Neutrophil (primary cell): ENCODE results near the gene ADAMTS14.
"Not testable (repeated sequence)": the region's sequence is repeated elsewhere in the genome, so short reads cannot be mapped to it uniquely, and the experiment has no call there.

ENCODE experiments used
- H3K27ac ChIP-seq: fragments of 200-600 bp; sonication (generic); 2 replicates; pipeline ENCODE4 v1.5.1; 2016; ENCODE audit warnings: mild to moderate bottlenecking, moderate library complexity
- H3K27me3 ChIP-seq: fragments of 200-600 bp; sonication (generic); 2 replicates; pipeline ENCODE4 v1.6.0; 2016; ENCODE audit warnings: mild to moderate bottlenecking
- H3K36me3 ChIP-seq: fragments of 200-600 bp; sonication (generic); 2 replicates; pipeline ENCODE4 v1.5.1; 2017
- H3K4me1 ChIP-seq, 2 experiments: fragments of 200-600 bp in 1 of 2; sonication (generic) in 1 of 2; 1 replicate in 1 of 2; 2 replicates in 1 of 2; pipeline versions ENCODE4 v1.5.1 to v1.6.1; 2013 to 2016; ENCODE audit warnings: low read depth in 1 of 2, low read length in 1 of 2, mild to moderate bottlenecking in 1 of 2, moderate library complexity in 1 of 2; ENCODE audit not compliant: control insufficient read depth in 1 of 2, insufficient read depth in 1 of 2
- H3K4me3 ChIP-seq, 2 experiments: fragments of 200-600 bp in 1 of 2; sonication (generic) in 1 of 2; 1 replicate in 1 of 2; 2 replicates in 1 of 2; pipeline ENCODE4 v1.5.1; 2013 to 2016; ENCODE audit warnings: low read depth in 1 of 2, low read length in 1 of 2, mild to moderate bottlenecking in 1 of 2, moderate library complexity in 1 of 2
- H3K9me3 ChIP-seq: fragments of 200-600 bp; sonication (generic); 2 replicates; pipeline ENCODE4 v1.5.1; 2016
- CTCF ChIP-seq: fragments of 200-600 bp; sonication (generic); IDR thresholded peaks from 2 replicates; pipeline ENCODE4 v1.5.1; 2016; ENCODE audit warnings: antibody characterized with exemption

ADAMTS14 gene

DNA sequence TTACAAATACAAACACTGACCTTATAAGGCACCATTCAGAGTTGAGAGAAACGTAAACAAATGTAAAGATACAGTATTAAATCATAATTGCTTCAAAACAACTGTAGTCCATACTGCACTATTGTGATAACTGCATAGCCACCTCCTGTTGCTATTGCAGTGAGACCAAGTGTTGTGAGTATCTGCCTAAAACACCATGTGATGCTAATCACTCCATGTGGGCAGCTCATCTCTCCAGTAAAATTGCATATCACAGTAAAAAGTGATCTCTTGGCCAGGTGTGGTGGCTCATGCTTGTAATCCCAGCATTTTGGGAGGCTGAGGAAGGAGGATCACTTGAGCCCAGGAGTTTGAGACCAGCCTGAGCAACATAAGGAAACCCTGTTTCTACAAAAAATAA is 43.0 kb upstream of the ADAMTS14 start:
- H3K9me3 ChIP-seq: no peaks in the 10 kb centered on the region
- no peaks in the 10 kb centered on the region for H3K36me3 ChIP-seq
- H3K4me1 ChIP-seq: no peaks in the 10 kb centered on the region
- H3K27me3 ChIP-seq: no peaks in the 10 kb centered on the region
- H3K27ac ChIP-seq: no peak overlapping the region
- no peak overlapping the region for H3K4me3 ChIP-seq
- TF ChIP-seq CTCF: no peak

DNA sequence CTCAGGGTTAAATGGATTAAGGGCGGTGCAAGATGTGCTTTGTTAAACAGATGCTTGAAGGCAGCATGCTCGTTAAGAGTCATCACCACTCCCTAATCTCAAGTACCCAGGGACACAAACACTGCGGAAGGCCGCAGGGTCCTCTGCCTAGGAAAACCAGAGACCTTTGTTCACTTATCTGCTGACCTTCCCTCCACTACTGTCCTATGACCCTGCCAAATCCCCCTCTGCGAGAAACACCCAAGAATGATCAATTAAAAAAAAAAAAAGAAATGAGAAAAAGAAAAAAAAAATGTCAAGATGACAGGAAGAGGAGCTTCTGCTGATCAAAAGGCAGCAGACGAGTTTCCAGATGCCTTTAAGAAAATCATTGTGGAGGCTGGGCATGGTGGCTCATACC is 40.6 kb upstream of the ADAMTS14 start:
- not testable (repeated sequence) for H3K4me1 ChIP-seq, H3K4me3 ChIP-seq, H3K36me3 ChIP-seq, H3K9me3 ChIP-seq, H3K27ac ChIP-seq, H3K27me3 ChIP-seq

GRCh38 chr10:70634011-70634410 is 38.3 kb upstream of the ADAMTS14 start:
- Histone ChIP-seq H3K27me3 (no peaks in the 10 kb centered on the region), H3K27ac (no peak overlapping the region), H3K36me3 (no peaks in the 10 kb centered on the region), H3K4me3 (no peak overlapping the region), H3K4me1 (no peaks in the 10 kb centered on the region), H3K9me3 (no peaks in the 10 kb centered on the region)
- TF ChIP-seq CTCF: no peak

DNA sequence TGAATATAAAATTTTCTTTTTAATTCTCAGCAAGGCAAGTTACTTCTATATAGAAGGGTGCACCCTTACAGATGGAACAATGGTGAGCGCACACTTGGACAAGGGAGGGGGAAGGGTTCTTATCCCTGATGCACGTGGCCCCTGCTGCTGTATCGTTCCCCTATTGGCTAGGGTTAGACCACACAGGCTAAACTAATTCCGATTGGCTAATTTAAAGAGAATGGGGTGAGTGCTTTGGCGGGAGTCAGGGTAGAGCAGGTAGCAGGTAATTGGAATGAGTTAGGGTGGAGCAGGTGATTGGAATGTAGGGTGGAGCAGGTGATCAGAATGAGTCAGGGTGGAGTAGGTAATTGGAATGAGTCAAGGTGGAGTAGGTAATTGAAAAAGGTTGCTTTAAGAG is 37.8 kb upstream of the ADAMTS14 start:
- not testable (repeated sequence) for H3K4me3 ChIP-seq, H3K27ac ChIP-seq, H3K9me3 ChIP-seq, H3K36me3 ChIP-seq, H3K4me1 ChIP-seq, H3K27me3 ChIP-seq

DNA sequence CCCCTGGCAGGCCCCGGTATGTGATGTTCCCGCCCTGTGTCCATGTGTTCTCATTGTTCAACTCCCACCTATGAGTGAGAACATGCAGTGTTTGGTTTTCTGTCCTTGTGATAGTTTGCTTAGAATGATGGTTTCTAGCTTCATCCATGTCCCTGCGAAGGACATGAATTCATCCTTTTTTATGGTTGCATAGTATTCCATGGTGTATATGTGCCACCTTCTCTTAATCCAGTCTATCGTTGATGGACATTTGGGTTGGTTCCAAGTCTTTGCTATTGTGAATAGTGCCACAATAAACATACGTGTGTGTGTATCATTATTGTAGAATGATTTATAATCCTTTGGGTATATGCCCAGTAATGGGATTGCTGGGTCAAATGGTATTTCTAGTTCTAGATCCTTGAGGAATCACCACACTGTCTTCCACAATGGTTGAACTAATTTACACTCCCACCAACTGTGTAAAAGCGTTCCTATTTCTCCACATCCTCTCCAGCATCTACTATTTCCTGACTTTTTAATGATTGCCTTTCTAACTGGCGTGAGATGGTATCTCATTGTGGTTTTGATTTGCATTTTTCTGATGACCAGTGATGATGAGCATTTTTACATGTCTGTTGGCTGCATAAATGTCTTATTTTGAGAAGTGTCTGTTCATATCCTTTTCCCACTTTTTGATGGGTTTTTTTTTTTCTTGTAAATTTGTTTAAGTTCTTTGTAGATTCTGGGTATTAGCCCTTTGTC is 32.5 kb upstream of the ADAMTS14 start:
- not testable (repeated sequence) for H3K27me3 ChIP-seq, H3K4me3 ChIP-seq, H3K4me1 ChIP-seq, H3K9me3 ChIP-seq, H3K27ac ChIP-seq, H3K36me3 ChIP-seq

DNA sequence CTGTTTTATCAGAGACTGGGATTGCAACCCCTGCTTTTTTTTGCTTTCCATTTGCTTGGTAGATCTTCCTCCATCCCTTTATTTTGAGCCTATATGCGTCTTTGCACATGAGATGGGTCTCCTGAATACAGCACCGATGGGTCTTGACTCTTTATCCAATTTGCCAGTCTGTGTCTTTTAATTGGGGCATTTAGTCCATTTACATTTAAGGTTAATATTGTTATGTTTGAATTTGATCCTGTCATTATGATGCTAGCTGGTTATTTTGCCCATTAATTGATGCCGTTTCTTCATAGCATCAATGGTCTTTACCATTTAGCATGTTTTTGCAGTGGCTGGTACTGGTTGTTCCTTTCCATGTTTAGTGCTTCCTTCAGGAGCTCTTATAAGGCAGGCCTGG is 29.0 kb upstream of the ADAMTS14 start:
- H3K9me3 ChIP-seq, H3K4me3 ChIP-seq, H3K27ac ChIP-seq, H3K36me3 ChIP-seq, H3K27me3 ChIP-seq, H3K4me1 ChIP-seq: not testable (repeated sequence)

DNA sequence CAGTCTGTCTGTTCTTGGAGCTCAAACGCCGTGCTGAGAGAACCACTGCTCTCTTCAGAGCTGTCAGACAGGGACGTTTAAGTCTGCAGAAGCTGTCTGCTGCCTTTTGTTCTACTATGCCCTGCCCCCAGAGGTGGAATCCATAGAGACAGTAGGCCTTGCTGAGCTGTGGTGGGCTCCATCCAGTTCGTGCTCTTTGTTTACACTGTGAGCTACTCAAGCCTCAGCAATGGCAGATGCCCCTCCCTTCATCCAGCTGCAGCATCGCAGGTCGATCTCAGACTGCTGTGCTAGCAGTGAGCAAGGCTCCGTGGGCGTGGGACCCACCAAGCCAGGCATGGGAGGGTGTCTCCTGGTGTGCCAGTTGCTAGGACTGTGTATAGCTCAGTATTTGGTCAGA is 27.3 kb upstream of the ADAMTS14 start:
- not testable (repeated sequence) for H3K36me3 ChIP-seq, H3K27ac ChIP-seq, H3K27me3 ChIP-seq, H3K4me1 ChIP-seq, H3K4me3 ChIP-seq, H3K9me3 ChIP-seq

GRCh38 chr10:70647086-70647485 is 25.2 kb upstream of the ADAMTS14 start:
- no peak for TF ChIP-seq CTCF
- no peaks in the 10 kb centered on the region for H3K36me3 ChIP-seq

More at GRCh38 chr10:70647086-70647485, 25.2 kb upstream of the ADAMTS14 start:
- no peaks in the 10 kb centered on the region for H3K4me1 ChIP-seq
- no peaks in the 10 kb centered on the region for H3K27me3 ChIP-seq
- H3K9me3 ChIP-seq: peaks cover 6% of the 10 kb centered on the region
- no peak overlapping the region for H3K27ac ChIP-seq
- no peak overlapping the region for H3K4me3 ChIP-seq
